GM23338 (cell line): ENCODE results near the gene AAR2.

Source experiments
- CREB1 ChIP-seq: fragments of 250-450 bp; sonication (Bioruptor Pico); IDR thresholded peaks from 2 replicates; pipeline ENCODE4 v1.5.0; 2020; ENCODE audit warnings: low read depth, mild to moderate bottlenecking, moderate library complexity
- EZH2 ChIP-seq: fragments of 200-600 bp; sonication (generic); IDR thresholded peaks from one replicate; pipeline ENCODE4 v1.8.0; 2017; ENCODE audit warnings: antibody characterized with exemption, mild to moderate bottlenecking, low read depth; ENCODE audit not compliant: unreplicated experiment
- EZH2phosphoT487 ChIP-seq: fragments of 200-600 bp; sonication (generic); IDR thresholded peaks from one replicate; pipeline ENCODE4 v1.8.1; 2018; ENCODE audit warnings: antibody characterized with exemption; ENCODE audit not compliant: unreplicated experiment
- POLR2AphosphoS5 ChIP-seq: IDR thresholded peaks from 2 replicates; pipeline ENCODE4 v1.6.1; 2016; ENCODE audit warnings: antibody characterized with exemption, low read depth
- REST ChIP-seq: IDR thresholded peaks from one replicate; pipeline ENCODE4 v1.6.1; 2018; ENCODE audit warnings: antibody characterized with exemption; ENCODE audit not compliant: unreplicated experiment
- TF ChIP-seq, protein P1 (sequence below), 2 experiments: fragments of 200-600 bp in 1 of 2; sonication (generic) in 1 of 2; conservative IDR thresholded peaks; 2 replicates each; pipeline versions ENCODE4 v1.5.1 to v1.6.1; 2016 to 2017; ENCODE audit warnings: antibody characterized with exemption in 2 of 2, low read depth in 2 of 2, mild to moderate bottlenecking in 2 of 2, moderate library complexity in 1 of 2

DNA sequence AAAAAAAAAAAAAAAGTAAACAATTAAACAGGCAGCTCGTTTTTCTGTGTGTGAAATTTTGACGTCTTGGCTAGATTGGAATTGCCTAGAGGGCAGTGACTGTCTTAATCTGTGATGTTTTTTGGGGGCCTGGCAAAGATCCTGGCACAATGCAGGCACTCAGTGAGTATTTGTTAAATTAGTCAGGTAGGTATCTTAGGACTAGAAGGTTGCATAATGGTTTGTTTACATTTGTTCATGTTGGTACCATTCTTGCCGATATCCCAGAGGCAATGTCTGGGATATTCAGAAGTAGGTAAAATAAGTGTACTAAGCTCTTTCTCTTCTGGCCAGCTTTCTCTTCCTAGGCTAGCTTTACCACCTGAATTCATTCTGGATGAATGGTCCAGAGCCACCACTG lies 2.5 kb downstream of the AAR2 start:
- TF ChIP-seq EZH2 = no peak
- TF ChIP-seq, protein P1, sequence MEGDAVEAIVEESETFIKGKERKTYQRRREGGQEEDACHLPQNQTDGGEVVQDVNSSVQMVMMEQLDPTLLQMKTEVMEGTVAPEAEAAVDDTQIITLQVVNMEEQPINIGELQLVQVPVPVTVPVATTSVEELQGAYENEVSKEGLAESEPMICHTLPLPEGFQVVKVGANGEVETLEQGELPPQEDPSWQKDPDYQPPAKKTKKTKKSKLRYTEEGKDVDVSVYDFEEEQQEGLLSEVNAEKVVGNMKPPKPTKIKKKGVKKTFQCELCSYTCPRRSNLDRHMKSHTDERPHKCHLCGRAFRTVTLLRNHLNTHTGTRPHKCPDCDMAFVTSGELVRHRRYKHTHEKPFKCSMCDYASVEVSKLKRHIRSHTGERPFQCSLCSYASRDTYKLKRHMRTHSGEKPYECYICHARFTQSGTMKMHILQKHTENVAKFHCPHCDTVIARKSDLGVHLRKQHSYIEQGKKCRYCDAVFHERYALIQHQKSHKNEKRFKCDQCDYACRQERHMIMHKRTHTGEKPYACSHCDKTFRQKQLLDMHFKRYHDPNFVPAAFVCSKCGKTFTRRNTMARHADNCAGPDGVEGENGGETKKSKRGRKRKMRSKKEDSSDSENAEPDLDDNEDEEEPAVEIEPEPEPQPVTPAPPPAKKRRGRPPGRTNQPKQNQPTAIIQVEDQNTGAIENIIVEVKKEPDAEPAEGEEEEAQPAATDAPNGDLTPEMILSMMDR (conservative IDR thresholded peaks at IDR 0.05; ENCODE audit: low read depth in 2 of 2) = no peak
- TF ChIP-seq REST = no peak
- no peak for TF ChIP-seq POLR2AphosphoS5
- no peak for TF ChIP-seq EZH2phosphoT487
- TF ChIP-seq CREB1 = no peak
